ENCODE results near the gene LDB2. TPM values are rescaled to one million over a fixed set of nuclear protein-coding genes. Genes with fewer than 3 reads are reported as not detected.
"Not testable (repeated sequence)": the region's sequence is repeated elsewhere in the genome, so short reads cannot be mapped to it uniquely, and the experiment has no call there.

The LDB2 gene
- total and polyA plus RNA-seq, 11 donors: 9.5 to 38.7 (median 26.3) TPM

DNA sequence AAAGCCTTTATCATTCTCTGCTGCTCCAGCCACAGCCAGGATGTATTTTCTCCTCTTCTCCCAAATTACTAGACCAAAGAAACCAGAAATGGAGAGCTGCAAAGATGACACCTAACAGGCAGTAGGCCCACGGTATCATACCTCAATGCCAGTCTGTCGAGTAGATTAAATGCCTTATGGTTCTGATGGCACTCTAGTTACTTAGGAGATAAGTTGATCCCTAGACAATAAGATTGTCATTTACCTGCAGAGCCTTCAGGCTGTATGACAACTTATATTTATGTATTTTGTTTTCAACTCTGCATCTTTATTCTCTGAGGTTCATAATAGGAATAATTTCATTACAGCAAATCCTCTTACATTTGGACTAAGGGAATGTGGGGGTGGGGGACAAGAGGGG lies 262.1 kb downstream of the LDB2 start:
- 68 to 94% (median 88%) methylated on average over 2 of the region's 2 CpGs for WGBS, 4 donors
- intact Hi-C loops (cut with DNase I): no loop called here
- DNase-seq (no peak), ATAC-seq (no peak)
- TF ChIP-seq POLR2A (IDR thresholded peaks at IDR 0.05) (no peak), CTCF (IDR thresholded peaks at IDR 0.05) (no peak)
- Histone ChIP-seq H3K4me3 (no peak overlapping the region), H3K9me3 (peaks cover 0 to 18% (median 4%) of the 10 kb centered on the region in 12 donors), H3K27me3 (no peaks in the 10 kb centered on the region), H3K4me1 (peaks cover 0 to 10% (median 0%) of the 10 kb centered on the region in 12 donors), H3K36me3 (no peaks in the 10 kb centered on the region), H3K27ac (no peak overlapping the region)

DNA sequence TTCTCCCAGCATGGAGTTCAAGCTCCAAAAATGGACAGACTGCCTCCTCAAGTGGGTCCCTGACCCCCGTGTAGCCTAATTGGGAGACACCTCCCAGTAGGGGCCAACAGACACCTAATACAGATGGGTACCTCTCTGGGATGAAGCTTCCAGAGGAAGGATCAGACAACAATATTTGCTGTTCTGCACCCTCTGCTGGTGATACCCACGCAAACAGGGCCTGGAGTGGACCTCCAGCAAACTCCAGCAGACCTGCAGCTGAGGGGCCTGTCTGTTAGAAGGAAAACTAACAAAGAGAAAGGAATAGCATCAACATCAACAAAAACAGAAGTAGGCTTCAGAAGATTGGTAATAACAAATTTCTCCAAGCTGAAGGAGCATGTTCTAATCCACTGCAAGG lies 269.2 kb downstream of the LDB2 start:
- peaks cover 0 to 17% (median 0%) of the 10 kb centered on the region in 12 donors for H3K4me1 ChIP-seq
- H3K27me3 ChIP-seq; H3K36me3 ChIP-seq; H3K4me3 ChIP-seq; H3K27ac ChIP-seq; intact Hi-C loops (cut with DNase I); ATAC-seq; DNase-seq: not testable (repeated sequence)
- 78 to 86% (median 84%) methylated on average over 2 of the region's 2 CpGs for WGBS, 4 donors
- peaks cover 0 to 15% (median under 1%) of the 10 kb centered on the region in 12 donors for H3K9me3 ChIP-seq

DNA sequence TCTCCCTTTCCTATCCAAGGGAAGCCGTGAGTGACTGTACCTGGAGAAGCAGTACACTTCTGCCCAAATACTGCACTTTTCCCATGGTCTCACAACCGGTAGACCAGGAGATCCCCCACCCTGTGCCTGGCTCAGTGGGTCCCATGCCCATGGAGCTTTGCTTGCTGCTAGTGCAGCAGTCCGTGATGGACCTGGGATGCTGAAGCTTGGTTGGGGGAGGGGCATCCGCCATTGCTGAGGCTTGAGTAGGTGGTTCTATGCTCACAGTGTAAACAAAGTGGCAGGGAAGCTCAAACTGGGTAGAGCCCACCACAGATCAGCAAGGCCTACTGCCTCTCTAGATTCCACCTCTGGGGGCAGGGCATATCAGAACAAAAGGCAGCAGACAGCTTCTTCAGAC lies 269.6 kb downstream of the LDB2 start:
- WGBS, 4 donors: 85 to 100% (median 93%) methylated on average over 2 to 4 of the region's 4 CpGs
- ATAC-seq; intact Hi-C loops (cut with DNase I); DNase-seq; H3K27me3 ChIP-seq; H3K27ac ChIP-seq; H3K4me3 ChIP-seq; H3K36me3 ChIP-seq: not testable (repeated sequence)
- H3K9me3 ChIP-seq: peaks cover 0 to 10% (median 0%) of the 10 kb centered on the region in 12 donors
- H3K4me1 ChIP-seq: peaks cover 0 to 17% (median 0%) of the 10 kb centered on the region in 12 donors

DNA sequence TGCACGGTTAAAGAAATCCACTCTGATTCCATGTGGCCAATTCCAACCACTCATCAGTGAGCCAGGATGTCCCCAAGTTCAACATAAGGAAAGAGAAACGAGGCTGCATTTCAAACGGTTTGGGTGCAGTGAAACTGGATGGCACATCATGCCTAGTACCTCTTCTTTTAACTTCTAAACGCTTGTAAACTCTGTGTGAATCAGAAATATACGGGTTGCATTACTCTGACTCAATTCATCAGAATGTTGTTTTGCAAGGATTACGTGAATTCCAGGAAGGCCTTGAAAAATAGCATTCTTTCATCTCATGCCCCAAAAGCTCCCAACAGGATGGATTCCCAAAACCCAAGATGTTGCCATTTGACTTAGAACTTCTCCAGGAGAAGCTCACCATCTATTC lies 270.4 kb downstream of the LDB2 start:
- Histone ChIP-seq H3K27ac (no peak overlapping the region), H3K27me3 (no peaks in the 10 kb centered on the region), H3K4me3 (no peak overlapping the region), H3K9me3 (peaks cover 0 to 4% (median 0%) of the 10 kb centered on the region in 12 donors), H3K36me3 (no peaks in the 10 kb centered on the region), H3K4me1 (peaks cover 0 to 21% (median under 1%) of the 10 kb centered on the region in 12 donors)
- 79 to 90% (median 89%) methylated on average over 6 of the region's 6 CpGs for WGBS, 4 donors
- TF ChIP-seq POLR2A (IDR thresholded peaks at IDR 0.05) (no peak), CTCF (IDR thresholded peaks at IDR 0.05) (no peak)
- DNase-seq (no peak), ATAC-seq (no peak)
- intact Hi-C loops (cut with DNase I): no loop called here

GRCh38 chr4:16626945-16627344 lies 271.5 kb downstream of the LDB2 start:
- peaks cover 0 to 30% (median 2%) of the 10 kb centered on the region in 12 donors for H3K4me1 ChIP-seq
- DNase-seq: peak in 3 of 5 donors; percentile 32 to 48 (median 38)
- WGBS, 4 donors: 35 to 46% (median 39%) methylated on average over 5 of the region's 5 CpGs

More at GRCh38 chr4:16626945-16627344, 271.5 kb downstream of the LDB2 start:
- intact Hi-C loops (cut with DNase I): no loop called here
- no peak for TF ChIP-seq POLR2A (IDR thresholded peaks at IDR 0.05)
- TF ChIP-seq CTCF (IDR thresholded peaks at IDR 0.05): no peak
- ATAC-seq: peak in 3 of 4 donors; percentile 84 to 96 (median 93)
- Histone ChIP-seq H3K9me3 (no peaks in the 10 kb centered on the region), H3K4me3 (no peak overlapping the region), H3K27me3 (no peaks in the 10 kb centered on the region), H3K36me3 (no peaks in the 10 kb centered on the region), H3K27ac (no peak overlapping the region)

Data from heart left ventricle (tissue), 16 donors.